Measurements from ENCODE around the gene PLEKHG1.

Gene PLEKHG1

DNA sequence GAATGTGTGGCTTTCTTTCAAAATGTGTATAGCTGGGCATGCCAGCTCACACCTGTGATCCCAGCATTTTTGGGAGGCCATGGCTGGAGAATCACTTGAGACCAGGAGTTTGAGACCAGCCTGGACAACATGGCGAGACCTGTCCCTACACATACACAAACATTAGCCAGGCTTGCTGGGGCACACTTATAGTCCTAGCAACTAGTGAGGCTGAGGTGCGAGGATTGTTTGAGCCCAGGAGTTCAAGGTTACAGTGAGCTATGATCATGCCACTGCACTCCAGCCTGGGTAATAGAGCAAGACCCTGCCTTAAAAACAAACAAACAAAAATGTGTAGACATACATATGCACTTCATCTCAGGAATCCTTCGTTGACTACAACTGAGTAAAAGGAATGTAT is 31.1 kb upstream of the PLEKHG1 start:
- Histone ChIP-seq H3F3A (ENCODE audit: low read depth) (no peaks in the 10 kb centered on the region), H2AFZ (ENCODE audit: low read length) (no peak overlapping the region), H3K4me1 (ENCODE audit: insufficient read depth, low read length, poor library complexity, severe bottlenecking) (peaks cover 7% of the 10 kb centered on the region), H3K36me3 (ENCODE audit: insufficient read depth, low read length) (no peaks in the 10 kb centered on the region), H4K20me1 (ENCODE audit: insufficient read depth, low read length, poor library complexity, severe bottlenecking) (no peaks in the 10 kb centered on the region), H3K4me2 (ENCODE audit: low read depth, low read length, poor library complexity, severe bottlenecking) (no peak overlapping the region), H3K27me3 (ENCODE audit: insufficient read depth, low read length, poor library complexity, severe bottlenecking) (no peaks in the 10 kb centered on the region), H3K79me2 (ENCODE audit: insufficient read depth, low read length) (no peaks in the 10 kb centered on the region), H3K9ac (ENCODE audit: low read depth, low read length, poor library complexity, severe bottlenecking) (no peak overlapping the region), H3K4me3 (ENCODE audit: low read length, poor library complexity, severe bottlenecking) (no peak overlapping the region), H3K9me3 (ENCODE audit: insufficient read depth, low read depth, low read length) (no peaks in the 10 kb centered on the region), H3K9me2 (replicated peaks; ENCODE audit: low read depth, low read length) (no peaks in the 10 kb centered on the region)
- TF ChIP-seq, protein P1, sequence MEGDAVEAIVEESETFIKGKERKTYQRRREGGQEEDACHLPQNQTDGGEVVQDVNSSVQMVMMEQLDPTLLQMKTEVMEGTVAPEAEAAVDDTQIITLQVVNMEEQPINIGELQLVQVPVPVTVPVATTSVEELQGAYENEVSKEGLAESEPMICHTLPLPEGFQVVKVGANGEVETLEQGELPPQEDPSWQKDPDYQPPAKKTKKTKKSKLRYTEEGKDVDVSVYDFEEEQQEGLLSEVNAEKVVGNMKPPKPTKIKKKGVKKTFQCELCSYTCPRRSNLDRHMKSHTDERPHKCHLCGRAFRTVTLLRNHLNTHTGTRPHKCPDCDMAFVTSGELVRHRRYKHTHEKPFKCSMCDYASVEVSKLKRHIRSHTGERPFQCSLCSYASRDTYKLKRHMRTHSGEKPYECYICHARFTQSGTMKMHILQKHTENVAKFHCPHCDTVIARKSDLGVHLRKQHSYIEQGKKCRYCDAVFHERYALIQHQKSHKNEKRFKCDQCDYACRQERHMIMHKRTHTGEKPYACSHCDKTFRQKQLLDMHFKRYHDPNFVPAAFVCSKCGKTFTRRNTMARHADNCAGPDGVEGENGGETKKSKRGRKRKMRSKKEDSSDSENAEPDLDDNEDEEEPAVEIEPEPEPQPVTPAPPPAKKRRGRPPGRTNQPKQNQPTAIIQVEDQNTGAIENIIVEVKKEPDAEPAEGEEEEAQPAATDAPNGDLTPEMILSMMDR (conservative IDR thresholded peaks at IDR 0.05; ENCODE audit: low read length): no peak
- TF ChIP-seq EZH2phosphoT487 (IDR thresholded peaks at IDR 0.05; ENCODE audit: borderline replicate concordance): no peak

DNA sequence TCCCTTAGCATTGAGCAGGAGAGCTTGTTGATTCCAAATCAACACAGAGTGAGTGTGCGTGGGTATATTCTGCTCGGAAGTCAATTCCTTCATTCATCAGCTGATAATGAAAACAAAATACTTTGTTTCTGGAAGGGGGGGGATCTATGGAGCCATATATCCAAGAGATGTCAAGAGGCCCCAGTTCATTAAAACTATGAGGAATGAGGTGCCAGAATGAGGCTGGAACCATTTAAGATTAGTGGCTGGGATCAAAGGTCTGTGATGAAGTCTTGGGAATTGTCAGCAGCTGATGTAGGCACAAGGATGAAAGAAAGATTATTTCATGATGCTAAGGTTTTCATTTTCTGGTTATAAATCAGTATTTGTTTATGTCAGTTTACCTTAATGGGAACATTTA is 30.5 kb upstream of the PLEKHG1 start:
- Histone ChIP-seq H3K36me3 (ENCODE audit: insufficient read depth, low read length) (no peaks in the 10 kb centered on the region), H3K4me1 (ENCODE audit: insufficient read depth, low read length, poor library complexity, severe bottlenecking) (peaks cover 12% of the 10 kb centered on the region), H3K9me3 (ENCODE audit: insufficient read depth, low read depth, low read length) (no peaks in the 10 kb centered on the region), H3K4me3 (ENCODE audit: low read length, poor library complexity, severe bottlenecking) (no peak overlapping the region), H3F3A (ENCODE audit: low read depth) (no peaks in the 10 kb centered on the region), H3K9me2 (replicated peaks; ENCODE audit: low read depth, low read length) (no peaks in the 10 kb centered on the region), H3K9ac (ENCODE audit: low read depth, low read length, poor library complexity, severe bottlenecking) (no peak overlapping the region), H3K79me2 (ENCODE audit: insufficient read depth, low read length) (no peaks in the 10 kb centered on the region), H2AFZ (ENCODE audit: low read length) (no peak overlapping the region), H4K20me1 (ENCODE audit: insufficient read depth, low read length, poor library complexity, severe bottlenecking) (no peaks in the 10 kb centered on the region), H3K4me2 (ENCODE audit: low read depth, low read length, poor library complexity, severe bottlenecking) (no peak overlapping the region), H3K27me3 (ENCODE audit: insufficient read depth, low read length, poor library complexity, severe bottlenecking) (no peaks in the 10 kb centered on the region)
- no peak for TF ChIP-seq EZH2phosphoT487 (IDR thresholded peaks at IDR 0.05; ENCODE audit: borderline replicate concordance)
- TF ChIP-seq, protein P1 (conservative IDR thresholded peaks at IDR 0.05; ENCODE audit: low read length): no peak

DNA sequence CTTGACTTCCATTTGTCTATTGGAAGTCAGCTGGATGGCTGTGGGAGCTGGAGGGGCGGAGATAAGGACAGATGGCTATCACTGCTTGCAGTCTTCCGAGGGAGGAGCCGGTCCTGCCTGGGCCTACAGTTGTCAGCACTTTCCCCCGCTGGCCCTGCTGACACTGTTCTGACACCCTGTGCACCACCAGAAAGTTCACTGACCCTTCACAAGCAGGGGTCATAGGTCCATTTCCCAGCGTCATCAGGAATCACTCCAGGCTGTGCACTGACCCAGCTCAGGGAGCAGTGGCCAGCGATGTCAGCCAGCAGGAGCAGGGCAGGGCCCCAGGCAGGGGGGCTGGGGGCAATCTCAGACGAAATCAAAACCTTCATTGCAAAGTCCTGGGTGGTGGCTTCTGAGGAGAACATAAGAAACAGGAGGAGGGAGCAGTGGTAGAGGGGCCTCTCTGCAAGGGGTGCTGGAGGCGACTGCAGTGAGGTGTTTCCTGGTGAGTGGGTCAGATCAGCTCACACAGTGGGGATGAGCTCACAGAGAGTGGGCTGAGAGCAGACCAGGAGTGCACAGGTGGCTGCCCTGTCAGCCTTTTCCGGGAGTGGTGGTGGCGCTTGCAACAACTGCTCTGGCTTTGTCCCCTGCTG is 26.5 kb upstream of the PLEKHG1 start:
- H3K9ac ChIP-seq (ENCODE audit: low read depth, low read length, poor library complexity, severe bottlenecking): no peak overlapping the region
- H3K4me3 ChIP-seq (ENCODE audit: low read length, poor library complexity, severe bottlenecking): no peak overlapping the region
- no peaks in the 10 kb centered on the region for H3K36me3 ChIP-seq (ENCODE audit: insufficient read depth, low read length)
- H3K27me3 ChIP-seq (ENCODE audit: insufficient read depth, low read length, poor library complexity, severe bottlenecking): no peaks in the 10 kb centered on the region
- no peaks in the 10 kb centered on the region for H4K20me1 ChIP-seq (ENCODE audit: insufficient read depth, low read length, poor library complexity, severe bottlenecking)
- no peaks in the 10 kb centered on the region for H3K9me2 ChIP-seq (replicated peaks; ENCODE audit: low read depth, low read length)
- no peaks in the 10 kb centered on the region for H3K79me2 ChIP-seq (ENCODE audit: insufficient read depth, low read length)
- H3K9me3 ChIP-seq (ENCODE audit: insufficient read depth, low read depth, low read length): no peaks in the 10 kb centered on the region
- no peak overlapping the region for H3K4me2 ChIP-seq (ENCODE audit: low read depth, low read length, poor library complexity, severe bottlenecking)
- H3F3A ChIP-seq (ENCODE audit: low read depth): no peaks in the 10 kb centered on the region
- no peak for TF ChIP-seq EZH2phosphoT487 (IDR thresholded peaks at IDR 0.05; ENCODE audit: borderline replicate concordance)
- TF ChIP-seq, protein P1 (conservative IDR thresholded peaks at IDR 0.05; ENCODE audit: low read length): no peak
- peaks cover 12% of the 10 kb centered on the region for H3K4me1 ChIP-seq (ENCODE audit: insufficient read depth, low read length, poor library complexity, severe bottlenecking)
- no peak overlapping the region for H2AFZ ChIP-seq (ENCODE audit: low read length)

All from Loucy (cell line).